Osteocyte (in vitro differentiated cells): Measurements from ENCODE around the gene PCED1A. TPM values are rescaled to one million over a fixed set of nuclear protein-coding genes. Genes with fewer than 3 reads are reported as not detected.
"Not testable (repeated sequence)": the region's sequence is repeated elsewhere in the genome, so short reads cannot be mapped to it uniquely, and the experiment has no call there.

Experiments used
- DNase-seq: peaks from one replicate; pipeline ENCODE4 v3.0.0; 2021; ENCODE audit warnings: mixed read lengths; ENCODE audit not compliant: unreplicated experiment; ENCODE audit errors: extremely low spot score
- H3K27ac Mint-ChIP-seq: one replicate; pipeline ENCODE4 v1.8.0; 2021; ENCODE audit warnings: mild to moderate bottlenecking, mixed read lengths; ENCODE audit not compliant: unreplicated experiment
- H3K27me3 Mint-ChIP-seq: one replicate; pipeline ENCODE4 v1.8.0; 2021; ENCODE audit warnings: mixed read lengths; ENCODE audit not compliant: unreplicated experiment
- H3K36me3 Mint-ChIP-seq: one replicate; pipeline ENCODE4 v1.8.0; 2021; ENCODE audit warnings: mixed read lengths; ENCODE audit not compliant: unreplicated experiment
- H3K4me1 Mint-ChIP-seq: one replicate; pipeline ENCODE4 v1.8.0; 2021; ENCODE audit warnings: mixed read lengths; ENCODE audit not compliant: unreplicated experiment
- H3K4me3 Mint-ChIP-seq: one replicate; pipeline ENCODE4 v1.8.0; 2021; ENCODE audit warnings: mild to moderate bottlenecking, moderate library complexity, mixed read lengths; ENCODE audit not compliant: unreplicated experiment
- H3K9me3 Mint-ChIP-seq: one replicate; pipeline ENCODE4 v1.8.0; 2021; ENCODE audit warnings: mixed read lengths; ENCODE audit not compliant: unreplicated experiment
- CTCF ChIP-seq: fragments of 200-600 bp; sonication (generic); IDR thresholded peaks from 2 replicates; pipeline ENCODE4 v1.5.0; 2021; ENCODE audit warnings: antibody characterized with exemption, mild to moderate bottlenecking, moderate library complexity
- total RNA-seq: library from RNA; stranded (reverse); gene quantifications from 2 replicates; pipeline ENCODE4 v1.2.1, GENCODE V29; 2021

The PCED1A gene
- total RNA-seq, 1 donor from 2014 or later = 80.8 TPM

GRCh38 chr20:2809690-2810089 is 30.8 kb downstream of the PCED1A start:
- Mint-ChIP-seq H3K36me3 (peaks cover 6% of the 10 kb centered on the region), H3K27me3 (peaks cover 21% of the 10 kb centered on the region)

GRCh38 chr20:2807929-2808328 is 32.5 kb downstream of the PCED1A start:
- Mint-ChIP-seq H3K27me3 (peaks cover 29% of the 10 kb centered on the region), H3K9me3 (peaks cover 12% of the 10 kb centered on the region)
- not testable (repeated sequence) for H3K36me3 Mint-ChIP-seq, H3K4me3 Mint-ChIP-seq, H3K27ac Mint-ChIP-seq, H3K4me1 Mint-ChIP-seq
- DNase-seq = peak; percentile 62

More at GRCh38 chr20:2809690-2810089, 30.8 kb downstream of the PCED1A start:
- no peak overlapping the region for H3K27ac Mint-ChIP-seq
- DNase-seq = peak; percentile 56
- H3K4me3 Mint-ChIP-seq = no peak overlapping the region
- no peak for TF ChIP-seq CTCF
- peaks cover 16% of the 10 kb centered on the region for H3K4me1 Mint-ChIP-seq
- peaks cover 12% of the 10 kb centered on the region for H3K9me3 Mint-ChIP-seq

- Mint-ChIP-seq H3K4me1 (peaks cover 9% of the 10 kb centered on the region), H3K9me3 (peaks cover 7% of the 10 kb centered on the region), H3K27ac (no peak overlapping the region), H3K27me3 (peaks cover 32% of the 10 kb centered on the region), H3K4me3 (no peak overlapping the region), H3K36me3 (peaks cover 6% of the 10 kb centered on the region)
- TF ChIP-seq CTCF = no peak
- peak; percentile 73 for DNase-seq
These were observed 33.4 kb downstream of the PCED1A start for GRCh38 chr20:2807019-2807418.

GRCh38 chr20:2806351-2806701 is 34.1 kb downstream of the PCED1A start:
- H3K36me3 Mint-ChIP-seq = peaks cover 6% of the 10 kb centered on the region
- H3K27me3 Mint-ChIP-seq = peaks cover 32% of the 10 kb centered on the region
- peaks cover 12% of the 10 kb centered on the region for H3K4me1 Mint-ChIP-seq
- H3K27ac Mint-ChIP-seq = no peak overlapping the region
- peaks cover 4% of the 10 kb centered on the region for H3K9me3 Mint-ChIP-seq
- TF ChIP-seq CTCF = no peak
- DNase-seq = peak; percentile 46
- H3K4me3 Mint-ChIP-seq = no peak overlapping the region

GRCh38 chr20:2805689-2806350 is 34.6 kb downstream of the PCED1A start:
- H3K9me3 Mint-ChIP-seq = no peaks in the 10 kb centered on the region
- H3K36me3 Mint-ChIP-seq = peaks cover 6% of the 10 kb centered on the region
- DNase-seq = peak; percentile 34
- H3K27ac Mint-ChIP-seq = no peak overlapping the region
- TF ChIP-seq CTCF = no peak
- peaks cover 35% of the 10 kb centered on the region for H3K27me3 Mint-ChIP-seq
- H3K4me1 Mint-ChIP-seq = peaks cover 17% of the 10 kb centered on the region
- no peak overlapping the region for H3K4me3 Mint-ChIP-seq
